ENCODE data around the gene ACVR2B. TPM values are rescaled to one million over a fixed set of nuclear protein-coding genes. Genes with fewer than 3 reads are reported as not detected.

Gene ACVR2B
- total RNA-seq, 1 experiment from 2014 or later = 18.3 TPM

- TF ChIP-seq SRF (IDR thresholded peaks at IDR 0.05; ENCODE audit: low read depth) (no peak), EZH2 (IDR thresholded peaks at IDR 0.05) (no peak)
Observed at GRCh38 chr3:38534604-38535003, 80.9 kb downstream of the ACVR2B start (continued).

DNA sequence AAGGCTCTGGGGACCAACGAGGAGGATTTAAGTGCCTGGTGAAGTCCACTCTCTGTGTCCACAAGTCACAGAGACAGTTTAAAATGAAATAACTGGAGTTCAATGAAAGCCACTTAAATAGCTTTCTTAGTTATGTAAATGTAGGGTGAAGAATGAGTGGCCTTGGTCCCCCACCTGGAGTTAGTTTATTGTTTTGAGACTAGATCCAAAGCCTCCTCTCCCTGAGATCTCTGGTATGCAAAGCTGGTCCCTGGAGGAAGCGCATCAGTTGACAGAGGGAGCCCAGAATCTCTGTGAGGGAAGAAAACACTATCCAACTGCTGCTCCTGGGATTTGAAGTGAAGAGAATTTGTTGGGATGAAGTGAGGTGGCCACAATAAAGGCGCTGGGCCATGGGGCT lies 83.0 kb downstream of the ACVR2B start:
- no TSS peak for BruUV-seq (replicated peaks)
- no peak for DNase-seq (ENCODE audit: low read depth, low spot score)
- H2AFZ ChIP-seq (ENCODE audit: low read depth, low read length, poor library complexity, severe bottlenecking) = no peak overlapping the region
- no peak overlapping the region for H3K9ac ChIP-seq (ENCODE audit: low read length)
- no peaks in the 10 kb centered on the region for H4K20me1 ChIP-seq (ENCODE audit: insufficient read depth)
- intact Hi-C loops (cut with micrococcal nuclease) = no loop called here
- ChIA-PET POLR2A (no interaction called here), RAD21 (ENCODE audit: low non-redundant PET in 1 of 2, low total read pairs in 2 of 2, uncharacterized antibody in 2 of 2, unreplicated experiment in 2 of 2) (no interaction called here), CTCF (interaction anchor here (2.7 kb wide), 1 partner anchor 15 kb away, joined by 8 read pairs; no protein-coding TSS in a partner anchor)
- H3K9me3 ChIP-seq (ENCODE audit: control insufficient read depth in 1 of 2, insufficient read depth in 1 of 2, low read depth in 1 of 2, low read length in 2 of 2) = no peaks in the 10 kb centered on the region
- no peak for TF ChIP-seq CTCF (IDR thresholded peaks at IDR 0.05 in 2 of 3, conservative IDR thresholded peaks at IDR 0.05 in 1 of 3; ENCODE audit: borderline replicate concordance in 1 of 3, insufficient read depth in 1 of 3, low read depth in 2 of 3, low read length in 2 of 3)
- TF ChIP-seq ZNF274 (IDR thresholded peaks at IDR 0.05; ENCODE audit: low read depth, low read length) = no peak
- TF ChIP-seq POLR2A (IDR thresholded peaks at IDR 0.05; ENCODE audit: borderline replicate concordance, extremely low read depth, insufficient read depth, insufficient read length) = no peak
- TF ChIP-seq REST (IDR thresholded peaks at IDR 0.05; ENCODE audit: low read depth) = no peak
- no peak for TF ChIP-seq POLR2AphosphoS5 (IDR thresholded peaks at IDR 0.05; ENCODE audit: low read depth, low read length)
- no peak for TF ChIP-seq EGR1 (IDR thresholded peaks at IDR 0.05; ENCODE audit: low read depth)
- TF ChIP-seq JUND (IDR thresholded peaks at IDR 0.05) = no peak
- no peak for TF ChIP-seq ZFX (IDR thresholded peaks at IDR 0.05)
- TF ChIP-seq RAD21 (IDR thresholded peaks at IDR 0.05; ENCODE audit: low read depth) = no peak
- no peak for TF ChIP-seq EZH2 (IDR thresholded peaks at IDR 0.05)
- no peak for TF ChIP-seq FOSL1 (IDR thresholded peaks at IDR 0.05; ENCODE audit: low read depth)
- no peak for TF ChIP-seq SIN3A (IDR thresholded peaks at IDR 0.05; ENCODE audit: low read depth)
- TF ChIP-seq SP1 (IDR thresholded peaks at IDR 0.05; ENCODE audit: low read depth) = no peak
- no peak for TF ChIP-seq ATF3 (IDR thresholded peaks at IDR 0.05)
- TF ChIP-seq CEBPB (IDR thresholded peaks at IDR 0.05; ENCODE audit: low read depth) = no peak
- TF ChIP-seq YY1 (IDR thresholded peaks at IDR 0.05; ENCODE audit: extremely low read depth, insufficient replicate concordance, low read depth, low read length) = no peak
- H3K4me3 ChIP-seq (replicated peaks in 1 of 2; ENCODE audit: low read depth in 1 of 2, low read length in 2 of 2) = no peak overlapping the region
- ATAC-seq = no peak
- no peaks in the 10 kb centered on the region for H3K9me2 ChIP-seq (ENCODE audit: insufficient read depth)
- no peak overlapping the region for H3K4me2 ChIP-seq (ENCODE audit: low read length)
- no peak overlapping the region for H3K27ac ChIP-seq (ENCODE audit: low read depth, low read length)
- H3K79me2 ChIP-seq (ENCODE audit: insufficient read depth, low read length) = peaks cover 4% of the 10 kb centered on the region; the same call in 1 of the 2 replicates
- H3K4me1 ChIP-seq (ENCODE audit: control insufficient read depth in 1 of 2, insufficient read depth in 2 of 2, low read length in 2 of 2) = no peaks in the 10 kb centered on the region
- H3K27me3 ChIP-seq (ENCODE audit: insufficient read depth, low read length) = no peaks in the 10 kb centered on the region
- no peaks in the 10 kb centered on the region for H3K36me3 ChIP-seq (ENCODE audit: control insufficient read depth in 1 of 2, insufficient read depth in 2 of 2, low read length in 2 of 2)
